ENCODE data around the gene TESPA1.

DNA sequence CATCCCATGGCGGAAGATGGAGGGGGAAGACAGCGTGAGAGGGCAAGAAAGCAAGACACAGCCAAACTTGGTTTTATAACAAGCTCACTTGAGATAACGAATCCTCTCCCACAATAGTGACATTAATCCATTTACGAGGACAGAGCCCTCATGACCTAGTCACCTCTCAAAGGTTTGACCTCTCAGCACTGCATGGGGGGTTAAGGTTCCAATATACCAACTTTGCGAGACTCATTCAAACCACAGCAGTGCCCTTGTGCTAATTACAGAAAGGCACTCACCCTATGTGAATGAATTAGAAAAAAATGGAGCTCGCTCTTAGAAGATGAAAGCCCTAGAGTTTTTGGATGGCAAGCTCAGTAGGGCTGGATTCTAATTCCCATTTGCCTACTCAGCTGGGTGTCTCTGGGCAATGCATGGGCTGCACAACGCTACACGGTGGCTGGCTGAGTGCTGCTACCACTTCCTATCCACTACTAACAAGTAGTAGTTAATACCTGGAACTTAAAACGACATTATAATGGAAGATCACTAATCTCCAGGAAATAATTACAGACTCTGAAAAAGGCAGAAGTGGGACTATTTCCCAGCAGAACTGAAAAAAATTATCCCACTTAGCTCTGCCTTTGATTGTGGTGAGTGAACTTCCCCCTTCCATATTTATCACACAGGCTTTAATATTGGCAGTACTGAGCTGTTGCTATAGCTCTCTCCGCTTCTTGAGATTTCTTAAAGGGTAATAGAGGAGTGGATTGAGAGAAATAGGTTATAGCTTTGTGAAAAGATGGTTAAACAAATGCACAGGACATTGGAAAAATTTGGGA lies 27.5 kb downstream of the TESPA1 start:
- no peak for TF ChIP-seq GATA2 (IDR thresholded peaks at IDR 0.05; ENCODE audit: low read depth, low read length)
- TF ChIP-seq GATA3 (IDR thresholded peaks at IDR 0.05; ENCODE audit: low read depth, low read length) = no peak
